GM18517 (cell line): Measurements from ENCODE around the gene SCN3B.

Source experiments
- ATAC-seq: cut with Tn5 transposase; IDR thresholded peaks from one replicate; pipeline ENCODE4 v1.9.1; 2021; ENCODE audit warnings: mild to moderate bottlenecking, moderate library complexity; ENCODE audit not compliant: unreplicated experiment

Gene SCN3B, protein sequence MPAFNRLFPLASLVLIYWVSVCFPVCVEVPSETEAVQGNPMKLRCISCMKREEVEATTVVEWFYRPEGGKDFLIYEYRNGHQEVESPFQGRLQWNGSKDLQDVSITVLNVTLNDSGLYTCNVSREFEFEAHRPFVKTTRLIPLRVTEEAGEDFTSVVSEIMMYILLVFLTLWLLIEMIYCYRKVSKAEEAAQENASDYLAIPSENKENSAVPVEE

DNA sequence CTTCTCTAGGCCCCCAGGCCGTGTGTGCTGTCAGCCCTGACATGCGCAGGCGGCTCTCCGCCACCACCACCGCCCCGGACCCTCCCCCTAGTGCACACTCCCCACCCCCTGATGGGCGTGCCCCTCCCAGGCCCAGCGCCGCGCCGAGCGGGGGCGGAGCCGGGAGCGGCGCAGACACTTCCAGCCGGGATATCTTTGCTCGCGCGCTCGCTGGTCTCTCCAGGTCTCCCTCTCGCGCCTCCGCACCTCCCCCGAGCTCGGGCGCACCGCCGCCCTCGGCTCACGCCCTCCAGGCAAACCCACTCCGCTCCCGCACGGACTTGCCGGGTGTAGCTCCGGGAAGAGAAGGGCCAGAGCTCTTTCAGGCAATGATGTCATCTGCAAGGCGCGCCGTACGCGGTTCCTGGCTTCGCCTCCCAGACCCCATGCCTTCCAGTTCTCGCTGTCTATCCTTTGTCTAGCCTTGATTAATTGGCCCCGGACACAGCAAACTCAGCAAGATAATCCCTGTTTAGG, at the start of gene SCN3B:
Gene SCN3B (minus strand): TSS at position 59 of the 516 bp plus-strand sequence. CDS start 823 bp downstream, outside the sequence.
- no peak for ATAC-seq

DNA sequence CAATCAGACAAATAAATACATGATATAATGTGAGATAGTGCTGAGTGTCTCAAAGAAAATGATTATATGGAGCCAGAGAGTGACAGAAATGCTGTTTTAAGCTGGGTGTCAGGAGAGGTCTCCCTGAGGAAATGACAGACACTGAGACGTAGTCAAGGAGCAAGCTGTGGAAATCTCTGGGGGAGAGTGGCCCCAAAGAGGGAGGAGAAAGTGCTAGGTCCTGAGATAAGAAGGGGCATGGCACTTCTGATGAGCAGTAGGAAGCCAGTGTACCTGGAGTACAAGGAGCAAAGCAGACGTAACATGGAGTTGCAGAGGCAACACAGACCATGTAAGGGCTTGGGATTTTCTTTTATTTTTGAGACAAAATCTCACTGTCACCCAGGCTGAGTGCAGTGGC, 48.3 kb upstream of the SCN3B start:
- no peak for ATAC-seq

DNA sequence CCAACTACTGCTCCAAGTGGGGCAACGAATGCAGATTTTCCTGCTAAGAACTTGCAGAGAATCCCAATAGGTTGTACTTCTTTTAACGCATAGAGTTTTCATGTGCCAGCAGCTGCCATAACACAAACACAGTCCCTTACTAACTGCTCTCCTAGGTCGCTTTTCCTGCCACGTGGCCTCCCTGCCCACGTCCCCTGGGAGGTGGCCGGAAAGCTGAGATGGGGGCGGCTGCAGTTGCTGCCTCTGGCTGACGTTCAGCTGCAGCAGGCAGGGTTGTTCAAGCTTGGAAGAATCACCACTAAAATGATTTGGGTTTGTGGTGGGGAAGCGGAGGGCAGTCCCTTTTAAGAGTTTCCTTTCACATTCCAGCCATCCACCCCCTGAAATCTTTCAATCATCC, 47.7 kb upstream of the SCN3B start:
- no peak for ATAC-seq

DNA sequence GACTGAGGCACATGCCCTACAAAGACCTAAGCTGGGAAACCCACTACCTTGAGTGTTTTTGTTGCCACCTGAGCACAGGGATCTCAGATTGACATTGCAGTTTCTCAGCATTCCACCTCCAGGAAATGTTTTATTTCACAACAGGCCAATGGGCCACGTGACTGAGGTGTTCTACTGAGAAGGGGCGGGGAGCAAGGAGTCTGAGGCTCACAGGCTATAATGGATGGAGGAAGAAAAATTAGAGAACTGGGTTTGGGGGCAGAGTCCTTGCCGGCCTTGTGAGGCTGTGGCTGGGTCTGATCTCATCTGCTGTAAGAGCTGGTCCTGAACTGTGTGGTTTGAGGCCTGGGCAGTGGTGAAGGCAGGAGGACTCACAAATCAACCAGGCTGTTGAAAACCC, 46.3 kb upstream of the SCN3B start:
- ATAC-seq = no peak

DNA sequence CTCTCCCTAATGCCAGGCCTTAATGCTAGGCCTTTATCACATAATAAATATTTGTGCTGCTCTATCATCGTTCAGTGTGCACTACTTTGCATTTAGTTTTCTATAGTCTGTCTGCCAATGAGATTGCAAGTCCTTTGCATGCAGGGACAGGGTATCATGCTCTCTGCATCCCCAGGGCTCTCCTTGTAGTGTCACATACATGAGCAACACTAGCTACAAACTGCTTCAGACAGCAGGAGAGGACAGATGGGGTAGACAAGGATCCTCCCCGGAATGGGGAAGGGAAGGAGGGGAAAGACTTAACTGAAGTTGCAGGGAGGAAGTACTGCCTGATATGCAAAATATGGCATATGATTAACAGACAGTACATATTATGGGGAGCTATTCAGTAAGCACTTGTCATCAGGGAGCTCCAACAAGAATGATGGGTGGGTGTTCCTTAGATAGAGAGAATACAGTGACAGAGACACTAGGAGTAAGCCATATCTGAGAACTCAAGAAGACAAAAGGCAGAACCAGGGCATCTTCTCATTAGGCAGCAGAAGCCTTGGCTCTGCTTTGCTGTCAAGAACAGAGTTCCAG, 44.2 kb upstream of the SCN3B start:
- no peak for ATAC-seq

DNA sequence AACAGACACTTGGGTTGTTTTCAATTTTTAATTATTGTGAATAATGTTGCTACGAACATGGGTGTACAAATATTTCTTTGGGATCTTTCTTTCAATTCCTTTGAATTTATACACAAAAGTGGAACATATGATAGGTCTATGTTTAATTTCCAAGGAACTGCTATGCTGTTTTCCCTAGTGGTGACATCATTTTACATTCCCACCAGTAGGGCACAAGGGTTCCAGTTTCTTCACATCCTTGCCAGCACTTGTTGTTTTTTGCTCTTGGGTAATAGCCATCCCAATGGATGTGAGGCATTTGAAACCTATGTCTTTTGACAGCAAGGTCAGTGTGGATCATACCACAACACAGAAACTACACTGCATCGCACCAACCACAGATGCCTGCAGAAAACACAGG, 41.8 kb upstream of the SCN3B start:
- no peak for ATAC-seq

DNA sequence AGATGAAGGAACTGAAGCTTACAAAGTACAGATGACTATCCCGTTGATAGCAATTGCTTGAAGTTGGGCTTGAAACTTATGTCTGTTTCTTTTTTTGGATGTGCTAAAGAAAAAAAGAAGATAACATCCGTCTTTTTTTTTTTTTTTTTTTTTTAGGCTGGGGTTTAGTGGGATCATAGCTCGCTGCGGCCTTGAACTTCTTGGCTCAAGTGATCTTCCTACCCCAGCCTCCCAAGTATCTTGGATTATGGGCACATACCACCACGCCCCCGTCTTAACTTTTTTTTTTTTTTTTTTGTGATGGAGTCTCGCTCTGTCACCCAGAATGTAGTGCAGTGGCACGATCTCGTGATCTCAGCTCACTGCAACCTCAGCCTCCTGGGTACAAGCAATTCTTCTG, 40.8 kb upstream of the SCN3B start:
- no peak for ATAC-seq

DNA sequence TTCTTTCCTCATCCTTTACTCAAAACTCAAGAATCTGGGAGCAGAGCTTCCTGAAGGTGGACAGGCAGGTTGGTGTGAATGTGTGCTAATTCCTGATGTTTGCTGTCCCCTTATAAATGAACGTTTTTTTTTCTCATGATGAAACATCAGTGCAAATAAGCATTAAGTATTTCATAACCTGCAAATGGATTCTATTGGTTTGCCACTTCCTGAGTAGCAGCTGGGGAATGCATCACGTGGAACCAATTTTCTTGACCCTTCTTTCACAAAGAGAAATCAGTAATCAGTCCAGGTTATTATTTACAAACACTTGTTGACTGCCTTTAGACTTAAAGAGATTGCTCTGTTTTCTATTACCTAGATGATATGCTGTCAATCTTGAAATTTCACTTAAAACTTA, 40.1 kb upstream of the SCN3B start:
- ATAC-seq = no peak

DNA sequence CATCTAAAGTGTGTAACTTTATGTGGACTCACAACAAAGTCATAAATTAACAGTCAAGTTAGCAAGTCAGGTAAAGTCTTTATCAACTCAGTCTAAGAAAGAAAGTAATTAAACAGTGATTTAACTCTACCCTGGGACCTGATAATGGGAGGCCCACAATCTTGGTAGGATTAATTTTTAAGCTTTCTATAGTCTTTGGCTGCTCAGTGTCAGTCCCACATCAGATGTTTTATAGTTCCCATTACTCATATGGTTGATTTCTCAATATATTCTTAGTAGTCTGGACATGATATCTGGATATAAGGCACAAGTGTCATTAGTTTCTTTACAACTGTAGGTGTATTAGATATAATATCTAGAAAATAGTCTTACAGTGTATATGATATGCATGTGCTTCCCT, 38.5 kb upstream of the SCN3B start:
- no peak for ATAC-seq

DNA sequence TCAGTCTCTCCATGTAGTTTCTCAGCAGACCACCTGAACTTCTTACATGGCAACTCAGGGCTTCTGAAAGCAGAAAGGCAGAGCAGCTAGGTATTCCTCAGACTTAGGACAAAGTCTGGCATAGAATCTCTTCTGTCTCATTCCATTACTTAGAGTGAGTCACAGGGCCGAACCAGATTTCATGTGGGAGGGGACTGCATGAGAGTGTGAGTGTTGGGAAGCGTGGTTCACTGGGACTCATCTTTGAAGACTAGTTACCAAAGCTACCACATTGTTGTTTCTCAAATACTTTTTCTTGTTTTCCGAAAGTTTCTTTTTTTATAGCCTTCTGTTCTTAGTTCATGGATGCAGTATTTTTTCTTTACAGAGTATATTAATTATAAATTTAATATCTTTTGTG, 36.1 kb upstream of the SCN3B start:
- ATAC-seq = no peak

DNA sequence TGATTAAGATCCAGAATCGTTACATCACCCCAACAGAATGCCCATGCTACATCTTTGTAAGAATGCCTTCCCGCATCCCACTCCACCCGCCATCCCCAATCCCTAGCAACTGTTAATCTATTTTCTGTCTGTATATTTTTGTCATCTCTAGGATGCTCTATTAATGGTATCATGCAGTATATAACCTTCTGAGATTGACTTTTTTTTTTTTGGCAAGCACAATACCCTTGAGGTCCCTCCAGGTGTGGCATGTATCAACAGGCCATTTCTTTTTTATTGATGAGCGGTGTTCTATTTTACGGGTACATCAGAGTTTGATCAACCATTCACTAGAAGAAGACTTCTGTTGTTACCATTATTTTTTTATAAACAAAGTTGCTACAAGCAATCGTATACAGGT, 30.2 kb upstream of the SCN3B start:
- ATAC-seq = no peak

DNA sequence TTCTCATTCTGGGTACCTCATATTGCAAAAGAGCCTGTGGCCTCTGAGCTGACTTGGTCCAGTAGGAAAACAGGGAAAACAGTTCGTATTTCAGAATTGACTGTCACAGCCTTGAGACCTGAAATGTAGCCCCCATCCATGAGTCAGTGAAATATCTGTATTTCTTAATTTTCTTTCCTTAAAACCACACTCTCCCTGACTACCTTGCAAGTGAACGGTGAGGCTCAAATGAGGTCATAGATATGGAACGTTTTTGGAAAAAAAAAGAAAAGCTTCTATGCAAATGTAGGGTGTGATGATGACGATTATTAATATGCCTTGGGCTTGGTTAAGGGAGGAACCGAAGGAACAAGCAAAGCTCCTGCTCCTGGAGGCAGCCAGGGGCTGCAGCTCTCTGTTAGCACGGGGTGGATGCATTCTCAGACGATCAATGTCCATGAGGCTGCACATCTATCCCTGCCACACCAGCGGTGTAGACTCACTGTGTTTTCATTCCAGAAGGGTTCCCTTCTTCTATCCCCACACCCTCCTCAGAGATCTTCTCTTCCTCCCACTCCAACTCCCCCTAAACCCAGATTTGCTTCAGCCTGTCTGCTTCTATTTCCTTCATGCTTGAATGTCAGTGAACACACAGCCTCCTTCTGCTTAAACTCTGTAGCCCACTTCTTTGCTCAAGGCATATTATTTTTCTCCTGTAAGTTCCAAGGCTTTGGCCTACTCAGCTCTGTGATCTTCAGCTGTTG, 29.2 kb upstream of the SCN3B start:
- no peak for ATAC-seq

DNA sequence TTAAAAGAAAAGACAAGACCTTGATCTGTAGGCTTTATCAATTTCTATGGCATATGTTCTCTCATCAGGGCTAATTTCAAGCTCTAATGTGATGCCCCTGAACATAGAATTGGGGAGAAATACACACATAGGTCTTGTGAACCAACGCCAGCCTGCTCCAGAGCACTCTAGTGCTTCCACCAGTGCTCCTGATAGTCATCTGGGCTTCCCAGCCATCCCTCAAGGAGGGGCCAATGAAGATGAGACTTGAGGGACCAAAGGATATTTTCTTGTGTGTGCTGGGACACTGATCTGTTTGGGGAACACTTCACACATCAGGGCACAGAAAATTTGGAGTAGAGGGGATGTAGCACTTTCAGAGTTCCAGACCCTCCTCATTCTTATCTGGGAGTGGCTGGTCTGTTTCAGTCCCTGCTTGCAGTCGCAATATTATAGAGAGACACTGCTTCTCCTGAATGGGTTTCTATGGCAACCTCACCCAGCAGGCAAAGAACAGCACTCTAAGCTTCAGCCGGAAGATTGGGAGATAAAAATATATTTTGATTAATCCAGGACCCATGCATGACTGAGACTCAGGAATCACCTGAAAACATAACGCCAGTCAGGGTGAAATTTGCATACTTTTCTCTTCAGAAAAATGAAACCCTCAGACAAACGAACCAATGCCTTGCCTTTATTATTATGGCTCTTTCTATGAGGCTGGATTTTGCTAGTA, 28.4 kb upstream of the SCN3B start:
- no peak for ATAC-seq

DNA sequence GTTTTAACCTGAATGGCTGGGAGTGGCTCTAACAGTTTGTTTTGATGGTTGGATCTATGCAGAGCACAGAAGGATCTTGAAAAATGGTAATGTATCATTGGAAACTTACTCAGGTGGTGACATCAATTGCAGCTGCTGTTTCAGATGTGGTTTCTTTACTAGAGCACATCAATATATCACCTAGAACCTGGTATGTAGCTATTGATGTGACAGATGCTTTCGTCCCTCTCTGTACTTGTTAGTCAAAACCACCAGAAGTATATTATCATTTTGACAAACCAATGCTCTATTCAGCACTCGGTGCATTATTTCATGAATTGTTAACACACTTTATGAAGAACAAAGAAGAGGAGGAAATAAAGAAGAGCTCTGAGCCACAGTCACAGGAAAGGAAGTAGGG, 26.6 kb upstream of the SCN3B start:
- no peak for ATAC-seq

DNA sequence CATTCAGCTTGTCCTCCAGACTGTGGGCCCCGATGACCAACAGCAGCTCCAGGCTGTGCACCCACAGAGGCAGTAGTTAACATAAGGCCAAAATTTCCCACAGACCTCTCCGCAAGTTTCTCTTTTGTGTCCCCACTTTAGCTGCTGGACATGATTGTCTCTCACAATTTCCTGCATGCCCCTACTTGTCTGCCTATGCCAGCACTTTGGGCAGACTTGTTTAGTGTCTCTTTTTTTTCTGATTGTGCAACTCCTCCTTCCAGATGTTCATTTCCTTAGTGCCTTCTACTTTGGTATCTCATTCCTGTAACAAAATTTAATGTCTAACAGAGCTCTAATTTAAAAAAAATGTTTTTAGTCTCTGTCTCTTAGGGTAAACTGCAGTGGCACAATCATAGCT, 23.8 kb upstream of the SCN3B start:
- ATAC-seq = no peak

DNA sequence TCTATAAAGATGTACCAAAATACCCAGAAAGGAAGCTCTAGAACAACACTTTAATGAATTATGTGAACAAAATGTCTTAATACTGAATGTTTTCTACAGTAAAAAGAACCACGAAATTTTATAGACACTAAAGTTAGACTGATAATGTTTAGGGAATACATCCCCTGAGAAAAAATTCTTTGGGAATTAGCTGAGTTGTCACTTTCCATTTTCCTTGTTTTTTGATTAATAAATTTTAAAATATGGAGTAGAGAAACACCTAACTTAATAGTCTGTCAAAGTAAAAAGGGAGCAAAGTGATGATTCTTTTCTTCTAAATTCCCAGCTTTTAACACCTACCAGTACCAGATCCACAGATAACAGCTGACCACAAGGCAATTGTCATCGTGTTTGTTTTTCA, 23.1 kb upstream of the SCN3B start:
- ATAC-seq = no peak

DNA sequence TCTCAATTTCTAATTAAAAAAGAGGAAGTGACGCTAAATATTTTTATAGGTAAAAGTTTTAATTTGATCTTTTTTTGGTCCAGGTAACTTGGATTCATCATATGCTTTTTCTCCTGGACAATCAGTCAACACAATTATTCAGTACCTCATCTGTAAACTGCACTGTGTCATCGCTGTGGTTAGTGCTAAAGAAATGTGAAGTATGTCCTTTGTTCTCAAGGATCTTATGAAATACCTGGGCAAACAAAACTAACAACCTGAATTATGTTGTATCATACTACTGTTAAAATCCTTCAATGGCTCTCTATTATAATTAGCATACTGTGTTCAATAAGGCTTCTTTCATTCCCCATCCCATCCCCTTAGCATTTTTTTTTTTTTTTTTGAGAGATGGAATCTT, 19.9 kb upstream of the SCN3B start:
- ATAC-seq = no peak

DNA sequence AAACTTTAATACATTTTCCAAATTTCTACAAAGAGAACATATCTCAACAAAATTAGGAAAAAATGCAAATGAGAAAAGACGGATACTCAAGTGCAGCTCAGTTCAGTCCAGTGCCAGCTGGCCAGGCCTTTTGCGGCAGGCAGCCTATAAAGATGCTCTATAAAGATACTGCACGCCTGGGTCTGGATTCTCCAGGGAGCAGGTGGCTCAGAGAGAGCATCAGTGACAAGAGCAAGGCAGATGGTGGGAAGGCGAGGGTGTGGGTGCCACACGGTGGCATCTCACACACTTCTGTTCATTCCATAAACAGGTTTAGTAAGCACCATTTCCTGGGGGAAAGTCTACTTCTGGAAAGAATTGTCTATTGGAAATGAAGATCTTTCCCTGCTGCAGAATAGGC, 18.1 kb upstream of the SCN3B start:
- no peak for ATAC-seq

DNA sequence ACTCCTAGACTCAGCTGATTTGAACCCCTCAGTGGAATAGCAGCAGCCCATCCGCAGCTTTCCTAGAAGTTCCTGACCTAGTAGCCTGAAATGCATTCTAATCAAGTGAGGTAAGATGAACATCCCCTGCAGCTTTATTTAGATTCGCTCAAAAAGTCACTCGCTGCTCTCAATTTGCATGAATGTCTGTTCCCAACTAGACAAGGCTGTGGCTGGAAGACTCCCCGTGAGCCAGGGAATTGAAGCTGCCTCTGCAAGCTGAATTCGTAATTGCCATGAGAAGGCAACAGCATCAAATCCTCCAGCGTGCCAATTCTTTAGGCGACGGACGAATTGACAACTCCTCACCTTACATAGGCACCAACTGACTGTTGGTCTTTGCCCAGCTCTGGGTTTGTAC, 17.1 kb upstream of the SCN3B start:
- no peak for ATAC-seq

DNA sequence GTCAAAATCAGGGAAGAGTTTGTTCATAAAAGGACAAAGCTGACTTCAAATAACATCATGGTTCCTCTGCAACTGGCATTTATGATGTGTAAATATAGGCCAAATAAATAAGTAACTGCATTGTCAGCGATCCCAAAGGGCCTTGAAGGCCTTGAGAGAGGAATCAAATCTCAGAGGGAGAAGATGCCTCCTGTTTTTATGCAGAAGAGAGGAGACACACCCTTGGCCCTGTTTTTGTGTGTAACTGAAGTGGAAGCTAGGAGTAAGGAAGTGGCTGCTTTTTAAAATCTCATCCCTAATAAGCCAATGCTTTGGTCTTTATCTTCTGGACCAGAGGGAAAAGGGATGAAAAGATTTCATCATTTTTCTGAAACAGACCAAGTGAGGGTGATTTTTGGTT, 15.7 kb upstream of the SCN3B start:
- ATAC-seq = no peak

DNA sequence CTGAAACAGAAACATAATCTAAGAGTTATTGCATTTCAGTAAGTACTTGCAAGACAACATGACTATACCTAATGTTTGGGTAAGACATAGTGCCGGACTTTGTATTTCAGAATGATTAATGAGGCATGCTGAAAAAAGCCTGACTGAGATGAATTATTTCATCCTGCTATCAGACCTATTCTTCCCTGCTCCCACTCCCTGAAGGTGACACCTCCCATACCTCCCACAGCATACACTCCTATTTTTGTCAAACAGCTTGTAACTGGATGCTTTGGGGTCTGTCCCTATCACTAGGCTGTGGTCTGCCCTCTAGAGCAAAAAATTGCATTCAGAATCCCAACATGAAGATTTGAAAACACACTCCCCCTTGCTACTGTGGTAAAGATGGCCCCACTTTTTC, 10.9 kb upstream of the SCN3B start:
- ATAC-seq = no peak

DNA sequence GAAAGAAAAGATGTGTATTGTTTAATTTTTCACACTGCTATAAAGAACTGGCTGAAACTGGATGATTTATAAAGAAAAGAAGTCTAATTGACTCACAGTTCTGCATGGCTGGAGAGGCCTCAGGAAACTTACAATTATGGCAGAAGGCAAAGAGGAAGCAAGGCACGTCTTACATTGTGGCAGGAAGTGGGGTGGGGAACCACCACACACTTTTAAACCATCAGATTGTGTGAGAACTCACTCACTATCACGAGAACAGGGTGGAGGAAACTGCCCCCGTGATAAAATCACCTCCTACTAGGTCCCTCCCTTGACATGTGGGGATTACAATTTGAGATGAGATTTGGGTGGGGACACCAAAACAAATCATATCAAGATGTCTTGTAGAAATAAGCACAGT, 5.5 kb upstream of the SCN3B start:
- ATAC-seq = peak; percentile 75
